Measurements from ENCODE around the gene CYLD.

Gene CYLD

GRCh38 chr16:50745940-50746339 is 4.1 kb downstream of the CYLD start:
- no peak overlapping the region for H3K4me3 ChIP-seq (ENCODE audit: low read length)
- DNase-seq (ENCODE audit: low read depth): no peak
- TF ChIP-seq CTCF (IDR thresholded peaks at IDR 0.05; ENCODE audit: insufficient read depth, low read depth, low read length, missing control alignments): no peak

GRCh38 chr16:50747207-50747956 is 5.5 kb downstream of the CYLD start:
- TF ChIP-seq CTCF (IDR thresholded peaks at IDR 0.05; ENCODE audit: insufficient read depth, low read depth, low read length, missing control alignments): peak; percentile 41
- no peak overlapping the region for H3K4me3 ChIP-seq (ENCODE audit: low read length)
- peak; percentile 48 for DNase-seq (ENCODE audit: low read depth)

GRCh38 chr16:50751528-50751927 is 9.6 kb downstream of the CYLD start:
- peak; percentile 75 for DNase-seq (ENCODE audit: low read depth)
- TF ChIP-seq CTCF (IDR thresholded peaks at IDR 0.05; ENCODE audit: insufficient read depth, low read depth, low read length, missing control alignments): no peak
- no peak overlapping the region for H3K4me3 ChIP-seq (ENCODE audit: low read length)

- no peak for DNase-seq (ENCODE audit: low read depth)
- no peak overlapping the region for H3K4me3 ChIP-seq (ENCODE audit: low read length)
- no peak for TF ChIP-seq CTCF (IDR thresholded peaks at IDR 0.05; ENCODE audit: insufficient read depth, low read depth, low read length, missing control alignments)
Measured at GRCh38 chr16:50752471-50753235, 10.8 kb downstream of the CYLD start.

- peak; percentile 39 for DNase-seq (ENCODE audit: low read depth)
- TF ChIP-seq CTCF (IDR thresholded peaks at IDR 0.05; ENCODE audit: insufficient read depth, low read depth, low read length, missing control alignments): no peak
Measured at GRCh38 chr16:50756473-50756872, 14.6 kb downstream of the CYLD start.

GRCh38 chr16:50761267-50761666 is 19.4 kb downstream of the CYLD start:
- H3K4me3 ChIP-seq (ENCODE audit: low read length): no peak overlapping the region
- TF ChIP-seq CTCF (IDR thresholded peaks at IDR 0.05; ENCODE audit: insufficient read depth, low read depth, low read length, missing control alignments): no peak
- DNase-seq (ENCODE audit: low read depth): no peak

More at GRCh38 chr16:50756473-50756872, 14.6 kb downstream of the CYLD start:
- no peak overlapping the region for H3K4me3 ChIP-seq (ENCODE audit: low read length)
